GM23248 (cell line): Measurements from ENCODE around the gene C5orf58. TPM values are rescaled to one million over a fixed set of nuclear protein-coding genes. Genes with fewer than 3 reads are reported as not detected.

Experiments
- DNase-seq: peaks from one replicate; pipeline ENCODE4 v3.0.0-alpha.2; 2015
- H2AFZ ChIP-seq: fragments of 200-600 bp; sonication (generic); 2 replicates; pipeline ENCODE4 v1.6.1; 2016; ENCODE audit warnings: antibody characterized with exemption
- H3F3A ChIP-seq: fragments of 200-600 bp; sonication (generic); 2 replicates; pipeline ENCODE4 v1.6.1; 2016; ENCODE audit warnings: mild to moderate bottlenecking, antibody characterized with exemption, mixed run types; ENCODE audit not compliant: insufficient read depth
- H3K27ac ChIP-seq: fragments of 200-600 bp; sonication (generic); 2 replicates; pipeline ENCODE4 v1.5.1; 2016; ENCODE audit warnings: mild to moderate bottlenecking
- H3K27me3 ChIP-seq: fragments of 200-600 bp; sonication (generic); replicated peaks from 2 replicates; pipeline ENCODE4 v1.6.1; 2016; ENCODE audit warnings: mild to moderate bottlenecking; ENCODE audit not compliant: insufficient read depth
- H3K36me3 ChIP-seq: fragments of 200-600 bp; sonication (generic); 2 replicates; pipeline ENCODE4 v1.6.1; 2016; ENCODE audit warnings: low read depth, mild to moderate bottlenecking
- H3K4me1 ChIP-seq: fragments of 200-600 bp; sonication (generic); 2 replicates; pipeline ENCODE4 v1.6.1; 2016; ENCODE audit warnings: mild to moderate bottlenecking; ENCODE audit not compliant: insufficient read depth
- H3K4me2 ChIP-seq: fragments of 200-600 bp; sonication (generic); one replicate; pipeline ENCODE4 v1.6.1; 2016; ENCODE audit warnings: mild to moderate bottlenecking; ENCODE audit not compliant: unreplicated experiment
- H3K4me3 ChIP-seq: fragments of 200-600 bp; sonication (generic); 2 replicates; pipeline ENCODE4 v1.5.1; 2016; ENCODE audit warnings: mild to moderate bottlenecking
- H3K79me2 ChIP-seq: fragments of 200-600 bp; sonication (generic); 2 replicates; pipeline ENCODE4 v1.6.1; 2016; ENCODE audit warnings: mild to moderate bottlenecking; ENCODE audit not compliant: insufficient read depth
- H3K9ac ChIP-seq: fragments of 200-600 bp; sonication (generic); 2 replicates; pipeline ENCODE4 v1.6.1; 2016; ENCODE audit warnings: mild to moderate bottlenecking
- H3K9me2 ChIP-seq: fragments of 200-600 bp; sonication (generic); 2 replicates; pipeline ENCODE4 v1.6.1; 2016; ENCODE audit warnings: mixed run types, mild to moderate bottlenecking, moderate library complexity; ENCODE audit not compliant: insufficient read depth
- H3K9me3 ChIP-seq: fragments of 200-600 bp; sonication (generic); one replicate; pipeline ENCODE4 v1.6.1; 2017; ENCODE audit warnings: low read depth
- H4K20me1 ChIP-seq: fragments of 200-600 bp; sonication (generic); 2 replicates; pipeline ENCODE4 v1.6.0; 2016; ENCODE audit not compliant: insufficient read depth
- EZH2 ChIP-seq: fragments of 200-600 bp; sonication (generic); IDR thresholded peaks from 2 replicates; pipeline ENCODE4 v1.6.1; 2018; ENCODE audit warnings: antibody characterized with exemption, mild to moderate bottlenecking; ENCODE audit not compliant: insufficient read depth, poor library complexity, severe bottlenecking
- EZH2phosphoT487 ChIP-seq: fragments of 200-600 bp; sonication (generic); IDR thresholded peaks from 2 replicates; pipeline ENCODE4 v1.6.1; 2018; ENCODE audit warnings: antibody characterized with exemption, moderate library complexity, mild to moderate bottlenecking, low read depth; ENCODE audit not compliant: insufficient read depth
- WGBS, 2 experiments: methylation state at CpG; one replicate each; pipeline ENCODE4 v1.1.6; 2015 to 2017; ENCODE audit warnings: low lambda C conversion rate in 2 of 2, low coverage in 1 of 2; ENCODE audit errors: missing lambda C conversion rate in 2 of 2; 5-methylcytosine and 5-hydroxymethylcytosine counted together
- in situ Hi-C: fragments of 300-500 bp; cut with MboI; formaldehyde crosslinking; loops from 2 replicates; pipeline ENCODE4 v1.15.0; 2020
- polyA plus RNA-seq: library from polyadenylated mRNA; unstranded; fragments of >200 nt; fragmentation: Nextera tagmentation; extraction: Ambion mirVana; gene quantifications from 2 replicates; pipeline ENCODE4 v1.2.1, GENCODE V29; 2016
- total RNA-seq: library from RNA; depleted of rRNA; stranded (reverse); fragments of >200 nt; shearing (Covaris generic); gene quantifications from 2 replicates; pipeline ENCODE4 v1.2.3, GENCODE V29; 2014

The C5orf58 gene
- total and polyA plus RNA-seq, 2 experiments from 2014 or later = not detected

DNA sequence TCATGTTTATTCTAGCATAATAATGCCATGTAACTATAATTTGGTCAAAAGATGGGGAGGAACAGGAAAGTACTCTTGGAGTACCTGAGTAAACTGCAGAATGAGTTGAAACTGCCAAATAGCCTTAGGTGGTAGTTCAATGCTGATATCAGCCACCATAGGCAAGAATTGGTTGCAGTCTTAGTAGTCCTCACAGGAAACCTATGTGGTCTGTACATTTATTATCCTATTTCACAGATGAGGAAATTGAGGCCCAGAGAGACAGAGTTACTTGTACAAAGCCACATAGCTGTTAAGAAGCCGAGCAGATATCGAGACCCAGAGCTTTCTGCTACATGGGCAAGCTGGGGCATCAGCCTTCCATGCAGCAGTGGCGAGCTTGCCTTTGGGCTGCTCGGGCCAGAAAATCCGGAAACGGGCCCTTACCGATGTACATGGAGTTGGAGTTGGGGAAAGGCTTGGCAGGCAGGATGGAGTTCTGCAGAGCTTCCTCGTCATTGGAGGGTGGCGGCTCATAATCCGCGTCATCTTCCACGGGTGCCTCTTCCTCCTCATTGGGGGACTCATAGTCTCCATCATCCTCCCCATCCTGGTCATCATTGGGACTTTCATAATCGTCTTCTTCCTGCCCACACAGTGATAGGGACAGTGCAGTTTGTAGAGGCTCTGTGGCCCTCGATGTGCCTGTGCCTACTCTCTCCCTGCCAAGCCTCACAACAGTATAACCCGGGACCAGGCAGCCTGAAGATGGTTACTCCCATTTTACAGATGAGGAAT is 37.7 kb downstream of the C5orf58 start:
- Histone ChIP-seq H2AFZ (no peak overlapping the region), H4K20me1 (no peaks in the 10 kb centered on the region), H3K9me2 (no peaks in the 10 kb centered on the region), H3K79me2 (no peaks in the 10 kb centered on the region), H3K9ac (no peak overlapping the region), H3K4me3 (no peak overlapping the region), H3K36me3 (no peaks in the 10 kb centered on the region), H3K4me1 (no peaks in the 10 kb centered on the region), H3K27ac (no peak overlapping the region), H3F3A (no peaks in the 10 kb centered on the region), H3K4me2 (no peak overlapping the region), H3K27me3 (peaks cover 22% of the 10 kb centered on the region), H3K9me3 (no peaks in the 10 kb centered on the region)
- in situ Hi-C loops = no loop called here
- no peak for DNase-seq
- 76 to 81% methylated on average over 15 of the region's 15 CpGs for WGBS, 2 experiments
- TF ChIP-seq EZH2 = no peak
- no peak for TF ChIP-seq EZH2phosphoT487

GRCh38 chr5:170273968-170274710 is 41.4 kb downstream of the C5orf58 start:
- Histone ChIP-seq H3K27me3 (no peaks in the 10 kb centered on the region; the same call in 1 of the 2 replicates), H4K20me1 (no peaks in the 10 kb centered on the region), H3K9ac (no peak overlapping the region), H3K79me2 (no peaks in the 10 kb centered on the region), H3K27ac (no peak overlapping the region), H3K36me3 (no peaks in the 10 kb centered on the region), H3K4me1 (no peaks in the 10 kb centered on the region), H3K4me2 (no peak overlapping the region), H3K9me3 (no peaks in the 10 kb centered on the region), H3F3A (no peaks in the 10 kb centered on the region), H3K4me3 (no peak overlapping the region), H2AFZ (no peak overlapping the region), H3K9me2 (no peaks in the 10 kb centered on the region)
- DNase-seq = peak; percentile 18
- in situ Hi-C loops = no loop called here
- TF ChIP-seq EZH2 (no peak), EZH2phosphoT487 (no peak)
- whole genome bisulfite sequencing, 2 experiments = 58 to 61% methylated on average over 8 of the region's 8 CpGs

DNA sequence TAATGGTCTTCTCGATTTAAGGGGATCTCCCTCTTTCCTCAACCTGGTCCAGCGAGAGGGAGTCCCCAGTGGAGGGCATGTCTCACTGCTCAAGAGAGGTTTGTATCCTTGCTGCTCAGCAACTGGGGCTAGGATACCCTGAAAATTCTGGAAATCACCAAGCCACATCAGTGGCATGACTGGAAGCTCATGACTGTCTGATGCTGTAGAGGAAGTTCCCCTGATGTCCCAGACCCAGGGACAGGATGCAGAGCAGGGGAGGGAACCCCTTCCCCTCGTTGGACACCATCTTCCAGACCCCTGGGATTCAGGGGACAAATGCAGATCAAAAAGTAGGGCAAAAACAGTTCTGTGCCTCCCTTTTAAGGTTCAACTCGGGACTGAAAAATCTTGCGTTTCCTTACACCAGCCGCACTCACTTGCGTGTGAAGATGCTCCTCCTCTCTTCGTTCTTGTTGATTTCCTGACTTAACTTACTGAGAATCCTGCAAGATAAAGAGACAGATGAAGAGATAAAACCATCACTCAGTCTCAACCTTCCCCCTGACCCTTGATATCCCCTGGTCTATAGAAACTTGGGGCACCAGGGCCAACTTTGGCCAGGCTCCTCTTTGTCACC is 42.7 kb downstream of the C5orf58 start:
- Histone ChIP-seq H2AFZ (no peak overlapping the region), H3K4me3 (no peak overlapping the region), H3K4me1 (no peaks in the 10 kb centered on the region), H3K79me2 (no peaks in the 10 kb centered on the region), H3K27ac (no peak overlapping the region), H4K20me1 (no peaks in the 10 kb centered on the region), H3K9me2 (no peaks in the 10 kb centered on the region), H3K36me3 (no peaks in the 10 kb centered on the region), H3K27me3 (no peaks in the 10 kb centered on the region; the same call in none of the 2 replicates), H3K4me2 (no peak overlapping the region), H3K9me3 (no peaks in the 10 kb centered on the region), H3F3A (no peaks in the 10 kb centered on the region), H3K9ac (no peak overlapping the region)
- no peak for DNase-seq
- in situ Hi-C loops = no loop called here
- TF ChIP-seq EZH2 (no peak), EZH2phosphoT487 (no peak)
- 52 to 57% methylated on average over 8 of the region's 8 CpGs for WGBS, 2 experiments

DNA sequence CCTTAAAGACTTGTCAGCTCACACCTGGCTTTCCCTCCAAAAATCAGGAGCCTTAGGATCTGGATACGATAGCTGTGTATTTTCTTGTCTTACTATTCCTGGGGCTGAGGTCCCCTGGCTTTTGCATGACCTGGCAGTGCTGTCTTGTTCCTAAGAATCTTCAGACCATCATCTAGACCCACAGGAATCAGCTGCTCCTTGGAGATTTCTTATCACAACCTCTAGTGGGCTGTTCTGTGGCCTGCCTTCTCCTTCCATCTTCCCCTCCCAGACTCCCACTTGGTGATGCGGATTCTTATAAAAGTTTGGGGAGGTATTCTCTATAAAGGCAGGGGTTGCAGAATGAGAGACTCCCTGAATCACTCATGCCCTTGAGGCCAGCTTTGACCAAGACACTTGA is 43.4 kb downstream of the C5orf58 start:
- H3K4me3 ChIP-seq = no peak overlapping the region
- no peaks in the 10 kb centered on the region for H3F3A ChIP-seq
- no peak overlapping the region for H3K27ac ChIP-seq
- in situ Hi-C loops = no loop called here
- no peaks in the 10 kb centered on the region for H3K36me3 ChIP-seq
- 61 to 62% methylated on average over 2 of the region's 2 CpGs for WGBS, 2 experiments
- no peak overlapping the region for H3K9ac ChIP-seq
- no peaks in the 10 kb centered on the region for H3K9me3 ChIP-seq
- no peak overlapping the region for H2AFZ ChIP-seq
- no peaks in the 10 kb centered on the region; the same call in none of the 2 replicates for H3K27me3 ChIP-seq
- H3K4me2 ChIP-seq = no peak overlapping the region
- H4K20me1 ChIP-seq = no peaks in the 10 kb centered on the region
- H3K79me2 ChIP-seq = no peaks in the 10 kb centered on the region
- TF ChIP-seq EZH2phosphoT487 = no peak
- DNase-seq = no peak
- no peaks in the 10 kb centered on the region for H3K9me2 ChIP-seq
- H3K4me1 ChIP-seq = no peaks in the 10 kb centered on the region
